GM10266 (cell line): ENCODE results near the gene PHF11.

Experiments used
- DNase-seq: peaks from one replicate; pipeline ENCODE4 v3.0.0; 2012; ENCODE audit errors: extremely low spot score
- TF ChIP-seq, protein P1 (sequence below): IDR thresholded peaks from 2 replicates; pipeline ENCODE4 v1.5.1; 2012; ENCODE audit warnings: mild to moderate bottlenecking, low read depth; ENCODE audit not compliant: control insufficient read depth, insufficient read depth; ENCODE audit errors: missing control alignments

The PHF11 gene

DNA sequence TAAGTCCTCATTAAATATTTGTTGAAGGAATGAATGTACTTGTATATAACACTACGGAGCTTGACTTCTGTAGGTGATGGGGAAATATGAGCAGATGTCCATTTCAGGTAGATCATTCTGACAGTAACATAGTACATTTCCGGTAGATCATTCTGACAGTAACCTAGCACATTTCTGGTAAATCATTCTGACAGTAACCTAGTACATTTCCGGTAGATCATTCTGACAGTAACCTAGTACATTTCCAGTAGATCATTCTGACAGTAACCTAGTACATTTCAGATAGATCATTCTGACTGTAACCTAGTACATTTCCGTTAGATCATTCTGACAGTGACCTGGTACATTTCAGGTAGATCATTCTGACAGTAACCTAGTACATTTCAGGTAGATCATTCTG lies 2.5 kb downstream of the PHF11 start:
- TF ChIP-seq, protein P1, sequence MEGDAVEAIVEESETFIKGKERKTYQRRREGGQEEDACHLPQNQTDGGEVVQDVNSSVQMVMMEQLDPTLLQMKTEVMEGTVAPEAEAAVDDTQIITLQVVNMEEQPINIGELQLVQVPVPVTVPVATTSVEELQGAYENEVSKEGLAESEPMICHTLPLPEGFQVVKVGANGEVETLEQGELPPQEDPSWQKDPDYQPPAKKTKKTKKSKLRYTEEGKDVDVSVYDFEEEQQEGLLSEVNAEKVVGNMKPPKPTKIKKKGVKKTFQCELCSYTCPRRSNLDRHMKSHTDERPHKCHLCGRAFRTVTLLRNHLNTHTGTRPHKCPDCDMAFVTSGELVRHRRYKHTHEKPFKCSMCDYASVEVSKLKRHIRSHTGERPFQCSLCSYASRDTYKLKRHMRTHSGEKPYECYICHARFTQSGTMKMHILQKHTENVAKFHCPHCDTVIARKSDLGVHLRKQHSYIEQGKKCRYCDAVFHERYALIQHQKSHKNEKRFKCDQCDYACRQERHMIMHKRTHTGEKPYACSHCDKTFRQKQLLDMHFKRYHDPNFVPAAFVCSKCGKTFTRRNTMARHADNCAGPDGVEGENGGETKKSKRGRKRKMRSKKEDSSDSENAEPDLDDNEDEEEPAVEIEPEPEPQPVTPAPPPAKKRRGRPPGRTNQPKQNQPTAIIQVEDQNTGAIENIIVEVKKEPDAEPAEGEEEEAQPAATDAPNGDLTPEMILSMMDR, result no peak
- DNase-seq, result no peak

DNA sequence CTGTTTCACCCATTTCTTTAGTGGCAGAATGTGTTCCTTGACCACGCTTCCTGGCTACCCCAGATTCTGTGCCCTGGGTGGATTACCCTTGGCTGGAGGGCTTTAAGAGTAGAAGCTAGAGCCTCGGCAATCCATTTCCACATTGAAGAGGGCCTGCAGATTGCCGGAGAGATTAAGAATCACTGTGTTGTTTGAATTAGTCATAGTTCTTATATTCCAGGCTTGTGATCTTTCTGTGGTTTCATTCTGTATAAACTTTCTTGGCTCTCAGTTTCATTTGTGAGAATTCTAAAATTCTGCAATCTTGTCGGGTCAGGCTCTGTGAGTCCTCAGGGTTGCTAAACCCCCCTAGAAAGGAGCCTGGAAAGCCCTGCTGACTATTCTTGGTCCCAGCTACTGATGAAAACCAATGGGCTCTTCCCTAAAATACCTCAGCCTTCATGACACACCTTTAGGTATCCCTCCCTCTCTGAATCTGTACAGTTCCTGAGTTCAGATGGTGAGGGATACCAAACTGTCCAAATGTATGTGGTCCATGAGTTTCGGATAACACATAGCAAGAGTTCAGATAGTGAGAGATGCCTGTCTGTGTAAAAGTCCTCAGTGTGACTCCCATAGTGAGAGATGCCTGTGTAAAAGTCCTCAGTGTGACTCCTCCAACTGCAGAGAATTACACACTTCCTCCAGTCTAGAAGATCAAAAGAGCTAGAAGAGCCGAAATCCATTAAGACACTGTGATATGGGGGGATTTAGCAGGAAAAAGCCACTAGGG lies 4.3 kb downstream of the PHF11 start:
- DNase-seq, result no peak
- TF ChIP-seq, protein P1, result no peak

DNA sequence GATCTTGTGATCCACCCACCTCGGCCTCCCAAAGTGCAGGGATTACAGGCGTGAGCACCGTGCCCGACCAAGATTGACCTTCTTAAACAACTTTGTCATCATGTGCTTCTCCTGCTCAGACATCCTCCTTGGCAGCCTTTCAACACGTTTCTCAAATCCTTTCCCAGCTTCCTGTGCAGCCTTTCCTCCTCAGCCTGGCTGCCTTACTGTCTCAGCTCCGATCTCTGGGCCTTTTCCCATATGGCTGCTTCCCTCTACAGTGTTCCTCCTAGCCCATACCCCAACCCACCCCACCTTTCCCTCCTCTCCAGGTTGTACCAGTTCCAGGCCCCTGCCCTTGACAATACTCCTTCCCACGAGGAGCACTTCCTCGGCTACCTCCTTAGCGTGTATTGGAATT lies 7.2 kb downstream of the PHF11 start:
- TF ChIP-seq, protein P1, result no peak
- no peak for DNase-seq

DNA sequence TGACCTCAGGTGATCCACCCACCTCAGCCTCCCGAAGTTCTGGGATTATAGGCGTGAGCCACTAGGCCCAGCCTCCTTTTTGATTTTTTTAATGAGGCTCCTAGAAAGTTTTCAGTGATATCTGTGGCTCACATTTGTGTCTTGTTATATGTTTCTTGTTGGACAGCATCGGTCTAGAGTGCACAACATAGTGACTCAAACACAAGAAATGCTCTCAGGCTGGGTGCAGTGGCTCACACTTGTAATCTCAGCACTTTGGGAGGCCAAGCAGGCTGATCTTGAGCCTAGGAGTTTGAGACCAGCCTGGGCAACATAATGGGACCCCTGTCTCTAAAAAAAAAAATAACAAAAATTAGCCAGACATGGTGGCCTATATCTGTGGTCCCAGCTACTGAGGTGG lies 8.2 kb downstream of the PHF11 start:
- DNase-seq, result no peak
- TF ChIP-seq, protein P1, result no peak

DNA sequence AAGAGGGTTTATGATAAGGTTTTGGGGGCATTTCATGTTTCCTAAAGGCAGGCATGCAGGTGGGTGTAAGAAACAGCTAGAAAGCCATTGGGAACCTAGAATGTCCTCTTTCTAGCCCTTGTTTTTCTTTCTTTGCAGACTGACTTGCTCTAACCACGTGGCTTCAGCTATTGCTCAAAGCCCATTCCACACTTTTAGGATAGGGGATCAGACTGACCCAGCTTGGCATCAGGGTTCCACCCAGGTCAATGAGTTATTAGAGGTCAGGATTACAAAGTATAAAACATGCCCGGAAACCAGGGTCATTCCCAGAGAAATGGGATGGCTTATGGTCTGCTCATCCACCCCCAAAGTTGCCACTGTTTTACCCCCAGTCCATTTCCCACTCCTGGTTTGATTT lies 16.8 kb downstream of the PHF11 start:
- DNase-seq, result no peak
- TF ChIP-seq, protein P1, result no peak

DNA sequence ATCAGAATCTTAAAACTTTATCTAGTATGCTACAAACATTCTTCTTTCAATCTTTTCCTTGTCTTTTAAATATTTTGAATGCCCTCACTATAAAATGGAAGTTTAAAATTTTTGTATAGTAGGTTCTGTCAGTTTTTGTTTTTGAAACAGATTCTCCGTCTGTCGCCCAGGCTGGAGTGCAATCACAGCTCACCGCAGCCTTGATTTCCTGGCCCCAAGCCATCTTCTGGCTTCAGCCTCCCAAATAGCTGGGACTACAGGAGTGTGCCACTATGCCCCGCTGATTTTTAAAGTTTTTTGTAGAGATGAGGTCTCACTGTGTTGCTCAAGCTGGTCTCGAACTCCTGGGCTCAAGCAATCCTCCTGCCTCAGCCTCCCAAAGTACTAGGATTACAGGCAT lies 20.7 kb downstream of the PHF11 start:
- DNase-seq, result no peak
- TF ChIP-seq, protein P1, result no peak

DNA sequence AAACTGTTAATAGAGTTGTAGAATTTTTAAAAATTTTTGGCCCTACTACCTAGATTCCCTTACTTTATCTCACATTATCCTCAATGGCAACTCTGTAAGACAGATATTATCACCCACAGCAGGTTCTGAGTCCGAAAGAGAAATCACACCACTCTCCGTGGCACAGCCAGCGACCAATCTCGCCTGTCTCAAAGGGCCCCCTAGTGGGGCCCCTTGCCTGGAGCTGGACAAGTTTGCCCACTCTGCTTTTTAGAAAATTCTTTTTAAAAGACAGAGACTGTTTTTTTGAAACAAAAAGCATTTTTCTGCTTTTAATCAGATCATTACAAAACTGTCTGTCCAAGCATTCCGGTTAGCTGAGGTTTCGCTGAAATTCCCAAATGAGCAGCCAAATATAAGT lies 21.7 kb downstream of the PHF11 start:
- TF ChIP-seq, protein P1, result peak; percentile 6
- DNase-seq, result no peak
